A673 (cell line): ENCODE measurements around the gene LMO1.

ENCODE experiments used
- EZH2 ChIP-seq: fragments of 200-600 bp; sonication (generic); IDR thresholded peaks from 2 replicates; pipeline ENCODE4 v1.6.1; 2017; ENCODE audit warnings: borderline replicate concordance, low read depth, mild to moderate bottlenecking, mixed read lengths, antibody characterized with exemption, low read length; ENCODE audit not compliant: poor library complexity, severe bottlenecking
- TF ChIP-seq, protein P1 (sequence below): fragments of 300-800, 200-600 bp; sonication (generic); conservative IDR thresholded peaks from 2 replicates; pipeline ENCODE4 v1.5.1; 2017; ENCODE audit warnings: low read depth, mild to moderate bottlenecking, antibody characterized with exemption, low read length, moderate library complexity, mixed read lengths

GRCh38 chr11:8239040-8239439 lies 24.6 kb downstream of the LMO1 start:
- TF ChIP-seq, protein P1, sequence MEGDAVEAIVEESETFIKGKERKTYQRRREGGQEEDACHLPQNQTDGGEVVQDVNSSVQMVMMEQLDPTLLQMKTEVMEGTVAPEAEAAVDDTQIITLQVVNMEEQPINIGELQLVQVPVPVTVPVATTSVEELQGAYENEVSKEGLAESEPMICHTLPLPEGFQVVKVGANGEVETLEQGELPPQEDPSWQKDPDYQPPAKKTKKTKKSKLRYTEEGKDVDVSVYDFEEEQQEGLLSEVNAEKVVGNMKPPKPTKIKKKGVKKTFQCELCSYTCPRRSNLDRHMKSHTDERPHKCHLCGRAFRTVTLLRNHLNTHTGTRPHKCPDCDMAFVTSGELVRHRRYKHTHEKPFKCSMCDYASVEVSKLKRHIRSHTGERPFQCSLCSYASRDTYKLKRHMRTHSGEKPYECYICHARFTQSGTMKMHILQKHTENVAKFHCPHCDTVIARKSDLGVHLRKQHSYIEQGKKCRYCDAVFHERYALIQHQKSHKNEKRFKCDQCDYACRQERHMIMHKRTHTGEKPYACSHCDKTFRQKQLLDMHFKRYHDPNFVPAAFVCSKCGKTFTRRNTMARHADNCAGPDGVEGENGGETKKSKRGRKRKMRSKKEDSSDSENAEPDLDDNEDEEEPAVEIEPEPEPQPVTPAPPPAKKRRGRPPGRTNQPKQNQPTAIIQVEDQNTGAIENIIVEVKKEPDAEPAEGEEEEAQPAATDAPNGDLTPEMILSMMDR: no peak
- no peak for TF ChIP-seq EZH2
